DOHH2 (cell line): ENCODE results near the gene L3MBTL3.

Experiments used
- EZH2phosphoT487 ChIP-seq: fragments of 200-600 bp; sonication (generic); IDR thresholded peaks from 2 replicates; pipeline ENCODE4 v1.6.1; 2017; ENCODE audit warnings: borderline replicate concordance, mild to moderate bottlenecking, antibody characterized with exemption, low read length, moderate library complexity, mixed read lengths
- TF ChIP-seq, protein P1 (sequence below): fragments of 200-600 bp; sonication (generic); IDR thresholded peaks from one replicate; pipeline ENCODE4 v1.5.1; 2014; ENCODE audit warnings: antibody characterized with exemption, mild to moderate bottlenecking, low read depth, low read length; ENCODE audit not compliant: poor library complexity, severe bottlenecking

DNA sequence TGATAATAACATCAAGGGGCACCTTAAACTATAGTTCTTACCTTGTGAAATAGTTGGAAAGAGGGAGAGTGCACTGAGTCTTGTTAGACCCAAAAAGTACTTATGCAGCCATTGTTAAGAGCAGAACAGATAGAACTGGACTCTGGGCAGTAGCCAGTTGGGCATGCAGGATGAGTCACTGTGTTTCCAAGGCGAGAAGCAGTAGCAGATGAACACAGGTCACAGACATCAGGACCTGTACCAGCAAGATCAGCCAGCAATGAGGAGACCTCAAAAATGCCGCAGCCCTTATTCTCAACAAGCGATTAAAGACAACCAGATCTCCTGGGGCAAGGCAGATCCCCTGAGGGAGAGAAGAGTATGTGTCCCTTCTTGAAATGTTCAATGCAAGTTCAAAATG, 125.3 kb downstream of the L3MBTL3 start:
- TF ChIP-seq, protein P1, sequence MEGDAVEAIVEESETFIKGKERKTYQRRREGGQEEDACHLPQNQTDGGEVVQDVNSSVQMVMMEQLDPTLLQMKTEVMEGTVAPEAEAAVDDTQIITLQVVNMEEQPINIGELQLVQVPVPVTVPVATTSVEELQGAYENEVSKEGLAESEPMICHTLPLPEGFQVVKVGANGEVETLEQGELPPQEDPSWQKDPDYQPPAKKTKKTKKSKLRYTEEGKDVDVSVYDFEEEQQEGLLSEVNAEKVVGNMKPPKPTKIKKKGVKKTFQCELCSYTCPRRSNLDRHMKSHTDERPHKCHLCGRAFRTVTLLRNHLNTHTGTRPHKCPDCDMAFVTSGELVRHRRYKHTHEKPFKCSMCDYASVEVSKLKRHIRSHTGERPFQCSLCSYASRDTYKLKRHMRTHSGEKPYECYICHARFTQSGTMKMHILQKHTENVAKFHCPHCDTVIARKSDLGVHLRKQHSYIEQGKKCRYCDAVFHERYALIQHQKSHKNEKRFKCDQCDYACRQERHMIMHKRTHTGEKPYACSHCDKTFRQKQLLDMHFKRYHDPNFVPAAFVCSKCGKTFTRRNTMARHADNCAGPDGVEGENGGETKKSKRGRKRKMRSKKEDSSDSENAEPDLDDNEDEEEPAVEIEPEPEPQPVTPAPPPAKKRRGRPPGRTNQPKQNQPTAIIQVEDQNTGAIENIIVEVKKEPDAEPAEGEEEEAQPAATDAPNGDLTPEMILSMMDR = no peak
- no peak for TF ChIP-seq EZH2phosphoT487
